Thoracic aorta (tissue), 2 donors: ENCODE data around the gene KCNT2. TPM values are rescaled to one million over a fixed set of nuclear protein-coding genes. Genes with fewer than 3 reads are reported as not detected.

ENCODE experiments used
- ATAC-seq: fragments of 150-250 bp; one replicate; pipeline ENCODE4 v1.8.0; 2017; ENCODE audit warnings: low read depth; ENCODE audit not compliant: insufficient number of reproducible peaks, low FRiP score
- DNase-seq: peaks from one replicate; pipeline ENCODE4 v3.0.0-alpha.2; 2020; ENCODE audit warnings: low spot score
- H3K27ac ChIP-seq, 2 donors: fragments of 200-600 bp; sonication (generic); 1 replicate in 1 of 2; 2 replicates in 1 of 2; pipeline ENCODE4 v1.5.1; 2016; ENCODE audit warnings: mild to moderate bottlenecking in 2 of 2, moderate library complexity in 2 of 2
- H3K27me3 ChIP-seq: fragments of 200-600 bp; sonication (generic); replicated peaks from 2 replicates; pipeline ENCODE4 v1.6.0; 2016; ENCODE audit warnings: mild to moderate bottlenecking; ENCODE audit not compliant: insufficient read depth
- H3K36me3 ChIP-seq: fragments of 200-600 bp; sonication (generic); one replicate; pipeline ENCODE4 v1.5.1; 2016
- H3K4me1 ChIP-seq, 2 donors: fragments of 200-600 bp; sonication (generic); 1 replicate in 1 of 2; 2 replicates in 1 of 2; pipeline versions ENCODE4 v1.5.1 to v1.6.0; 2016; ENCODE audit warnings: low read depth in 2 of 2, mild to moderate bottlenecking in 1 of 2; ENCODE audit not compliant: control insufficient read depth in 1 of 2
- H3K4me3 ChIP-seq: fragments of 200-600 bp; sonication (generic); 2 replicates; pipeline ENCODE4 v1.5.1; 2016; ENCODE audit warnings: mild to moderate bottlenecking
- H3K9me3 ChIP-seq: fragments of 200-600 bp; sonication (generic); 2 replicates; pipeline ENCODE4 v1.5.1; 2016
- CTCF ChIP-seq: fragments of 200-600 bp; sonication (generic); IDR thresholded peaks from one replicate; pipeline ENCODE4 v1.5.1; 2019; ENCODE audit warnings: antibody characterized with exemption
- total RNA-seq, 2 donors: library from RNA; depleted of rRNA; stranded (reverse); fragments of >200 nt; gene quantifications; one replicate each; pipeline versions ENCODE4 v1.1.0 to v1.2.3, GENCODE V29; 2016

Gene KCNT2
- total RNA-seq, 2 donors from 2014 or later: 15.6 to 23.6 TPM

- no peak for DNase-seq
- Histone ChIP-seq H3K27me3 (no peaks in the 10 kb centered on the region), H3K4me1 (no peaks in the 10 kb centered on the region), H3K27ac (no peak overlapping the region), H3K4me3 (no peak overlapping the region), H3K9me3 (no peaks in the 10 kb centered on the region), H3K36me3 (no peaks in the 10 kb centered on the region)
- TF ChIP-seq CTCF: no peak
- ATAC-seq: no peak
Observed at GRCh38 chr1:196637606-196638005, 29.4 kb upstream of the KCNT2 start.

- no peaks in the 10 kb centered on the region for H3K27me3 ChIP-seq
- no peaks in the 10 kb centered on the region for H3K4me1 ChIP-seq
- H3K9me3 ChIP-seq: peaks cover 4% of the 10 kb centered on the region
- no peak overlapping the region for H3K4me3 ChIP-seq
- ATAC-seq (no peak), DNase-seq (no peak)
- no peaks in the 10 kb centered on the region for H3K36me3 ChIP-seq
- TF ChIP-seq CTCF: no peak
- H3K27ac ChIP-seq: no peak overlapping the region
Observed at GRCh38 chr1:196628838-196629237, 20.6 kb upstream of the KCNT2 start.

GRCh38 chr1:196623079-196623478 lies 14.8 kb upstream of the KCNT2 start:
- no peaks in the 10 kb centered on the region for H3K4me1 ChIP-seq
- H3K36me3 ChIP-seq: no peaks in the 10 kb centered on the region
- H3K27ac ChIP-seq: no peak overlapping the region
- no peaks in the 10 kb centered on the region for H3K27me3 ChIP-seq
- TF ChIP-seq CTCF: no peak
- no peak overlapping the region for H3K4me3 ChIP-seq
- no peak for ATAC-seq
- DNase-seq: no peak
- H3K9me3 ChIP-seq: no peaks in the 10 kb centered on the region

DNA sequence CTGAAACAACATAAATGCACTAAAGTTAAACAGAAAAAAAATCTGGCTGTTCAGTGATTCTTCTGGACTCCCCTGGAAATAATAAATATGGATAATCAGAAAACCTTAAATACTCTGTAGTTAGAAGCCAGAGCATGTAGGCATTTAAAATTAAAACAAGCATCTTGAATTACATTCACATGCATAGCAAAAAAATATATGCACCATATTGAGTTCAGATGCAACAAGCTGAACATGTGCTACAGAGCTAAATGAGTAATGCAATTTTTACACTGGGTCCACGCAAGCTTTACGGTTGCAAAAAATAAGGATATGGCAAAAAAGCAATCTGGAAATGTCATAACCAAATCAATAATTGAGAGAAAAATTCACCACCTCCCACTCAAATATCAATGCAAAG lies 11.5 kb upstream of the KCNT2 start:
- Histone ChIP-seq H3K4me3 (no peak overlapping the region), H3K4me1 (no peaks in the 10 kb centered on the region), H3K27ac (no peak overlapping the region), H3K9me3 (no peaks in the 10 kb centered on the region), H3K36me3 (no peaks in the 10 kb centered on the region), H3K27me3 (no peaks in the 10 kb centered on the region)
- no peak for DNase-seq
- no peak for ATAC-seq
- no peak for TF ChIP-seq CTCF

GRCh38 chr1:196611873-196612272 lies 3.6 kb upstream of the KCNT2 start:
- no peak for TF ChIP-seq CTCF
- ATAC-seq (no peak), DNase-seq (no peak)
- Histone ChIP-seq H3K4me1 (peaks cover 0 to 8% of the 10 kb centered on the region in 2 donors), H3K36me3 (no peaks in the 10 kb centered on the region), H3K27ac (no peak overlapping the region), H3K9me3 (no peaks in the 10 kb centered on the region), H3K4me3 (no peak overlapping the region), H3K27me3 (no peaks in the 10 kb centered on the region)
